GM18861 (cell line): Measurements from ENCODE around the gene ISG15.
"Not testable (repeated sequence)": the region's sequence is repeated elsewhere in the genome, so short reads cannot be mapped to it uniquely, and the experiment has no call there.

Experiments used
- ATAC-seq: cut with Tn5 transposase; IDR thresholded peaks from one replicate; pipeline ENCODE4 v1.9.1; 2021; ENCODE audit not compliant: unreplicated experiment

The ISG15 gene

DNA sequence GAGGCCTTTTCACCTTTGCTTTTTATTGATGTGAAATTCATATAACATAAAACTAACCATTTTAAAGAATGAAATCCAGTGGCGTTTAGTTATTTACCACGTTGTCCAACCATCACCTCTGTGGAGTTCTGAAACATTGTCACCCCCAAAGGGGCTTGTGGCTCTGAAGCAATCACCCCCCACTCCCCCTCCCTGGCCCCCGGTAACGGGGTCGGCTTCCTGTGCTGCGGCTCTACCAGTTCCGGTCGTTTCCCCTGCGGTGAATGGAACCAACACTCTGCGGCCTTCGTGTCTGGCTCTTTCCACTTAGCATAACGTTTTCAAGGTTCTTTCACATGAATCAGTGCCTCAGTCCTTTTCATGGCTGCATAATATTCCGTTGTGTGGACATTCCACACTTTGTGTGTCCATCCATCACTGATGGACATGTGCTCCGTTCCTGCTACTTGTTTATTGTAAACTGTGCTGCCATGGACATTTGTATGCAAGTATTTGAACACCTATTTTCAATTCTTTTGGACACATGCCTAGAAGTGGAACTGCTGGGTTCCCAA lies 1.8 kb upstream of the ISG15 start:
- no peak for ATAC-seq

DNA sequence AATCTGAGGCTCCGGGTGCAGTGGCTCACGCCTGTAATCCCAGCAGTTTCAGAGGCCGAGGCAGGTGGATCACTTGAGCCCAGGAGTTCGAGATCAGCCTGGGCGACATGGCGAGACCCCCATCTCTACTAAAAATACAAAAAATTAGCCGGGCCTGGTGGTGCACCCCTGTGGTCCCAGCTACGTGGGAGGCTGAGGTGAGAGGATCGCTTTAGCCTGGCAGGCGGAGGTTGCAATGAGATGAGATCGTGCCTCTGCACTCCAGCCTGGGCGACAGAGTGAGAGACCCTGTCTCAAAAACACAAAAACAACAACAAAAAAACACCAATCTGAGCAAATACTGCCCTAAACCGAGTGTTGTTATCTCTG lies 577 bp upstream of the ISG15 start:
- ATAC-seq = not testable (repeated sequence)

DNA sequence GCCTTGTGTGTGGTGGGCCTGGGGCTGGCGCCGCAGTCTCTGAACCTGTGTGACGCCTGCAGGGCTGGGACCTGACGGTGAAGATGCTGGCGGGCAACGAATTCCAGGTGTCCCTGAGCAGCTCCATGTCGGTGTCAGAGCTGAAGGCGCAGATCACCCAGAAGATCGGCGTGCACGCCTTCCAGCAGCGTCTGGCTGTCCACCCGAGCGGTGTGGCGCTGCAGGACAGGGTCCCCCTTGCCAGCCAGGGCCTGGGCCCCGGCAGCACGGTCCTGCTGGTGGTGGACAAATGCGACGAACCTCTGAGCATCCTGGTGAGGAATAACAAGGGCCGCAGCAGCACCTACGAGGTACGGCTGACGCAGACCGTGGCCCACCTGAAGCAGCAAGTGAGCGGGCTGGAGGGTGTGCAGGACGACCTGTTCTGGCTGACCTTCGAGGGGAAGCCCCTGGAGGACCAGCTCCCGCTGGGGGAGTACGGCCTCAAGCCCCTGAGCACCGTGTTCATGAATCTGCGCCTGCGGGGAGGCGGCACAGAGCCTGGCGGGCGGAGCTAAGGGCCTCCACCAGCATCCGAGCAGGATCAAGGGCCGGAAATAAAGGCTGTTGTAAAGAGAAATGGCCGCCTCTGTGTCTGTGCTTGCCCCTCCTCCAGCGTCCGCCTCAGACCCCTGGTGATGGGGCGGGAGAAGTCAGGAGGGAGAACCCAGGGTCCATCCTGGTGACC lies 788 bp downstream of the ISG15 start:
- ATAC-seq = no peak

DNA sequence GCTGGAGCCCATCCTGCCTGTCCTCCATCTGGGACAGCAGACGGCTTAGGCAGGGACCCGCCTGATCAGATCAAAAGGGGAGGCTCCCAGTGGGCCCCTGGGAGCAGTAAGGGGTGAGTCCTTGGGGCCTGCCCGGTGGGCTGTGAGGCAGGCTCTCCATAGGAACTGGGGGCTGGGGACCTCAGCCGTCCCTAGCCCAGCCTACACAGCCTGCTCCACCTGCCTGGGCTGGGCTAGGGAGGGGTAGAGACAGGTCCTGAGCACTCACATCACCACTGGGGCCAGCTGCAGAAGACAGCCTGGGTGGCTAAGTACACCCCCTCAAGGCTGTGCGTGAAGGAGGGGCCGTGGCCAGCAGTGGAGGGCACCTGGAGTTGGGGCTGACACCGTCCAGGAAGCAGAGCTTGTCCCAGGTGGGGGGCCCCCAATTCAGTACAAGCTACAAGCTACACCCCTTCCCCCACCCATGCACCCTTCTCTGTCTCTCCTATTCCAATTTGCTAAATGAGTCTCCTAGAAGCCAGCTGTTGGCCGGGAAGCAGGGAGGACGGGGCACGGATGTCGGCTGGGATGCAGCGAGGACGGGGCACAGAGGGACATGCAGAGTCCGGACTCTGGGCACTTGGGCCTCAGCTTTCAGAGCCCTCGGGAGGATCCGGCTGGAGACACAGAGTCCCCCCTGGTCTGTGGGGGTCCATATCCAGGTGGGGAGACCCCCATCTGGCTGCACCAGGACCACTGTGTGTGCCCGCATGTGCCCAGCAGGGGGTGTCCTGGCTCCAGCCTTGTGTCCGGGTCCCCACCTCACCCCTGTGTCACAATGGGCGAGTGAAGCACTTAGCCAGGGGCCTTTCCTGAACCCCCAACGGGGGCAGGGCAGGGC lies 1.7 kb downstream of the ISG15 start:
- no peak for ATAC-seq

DNA sequence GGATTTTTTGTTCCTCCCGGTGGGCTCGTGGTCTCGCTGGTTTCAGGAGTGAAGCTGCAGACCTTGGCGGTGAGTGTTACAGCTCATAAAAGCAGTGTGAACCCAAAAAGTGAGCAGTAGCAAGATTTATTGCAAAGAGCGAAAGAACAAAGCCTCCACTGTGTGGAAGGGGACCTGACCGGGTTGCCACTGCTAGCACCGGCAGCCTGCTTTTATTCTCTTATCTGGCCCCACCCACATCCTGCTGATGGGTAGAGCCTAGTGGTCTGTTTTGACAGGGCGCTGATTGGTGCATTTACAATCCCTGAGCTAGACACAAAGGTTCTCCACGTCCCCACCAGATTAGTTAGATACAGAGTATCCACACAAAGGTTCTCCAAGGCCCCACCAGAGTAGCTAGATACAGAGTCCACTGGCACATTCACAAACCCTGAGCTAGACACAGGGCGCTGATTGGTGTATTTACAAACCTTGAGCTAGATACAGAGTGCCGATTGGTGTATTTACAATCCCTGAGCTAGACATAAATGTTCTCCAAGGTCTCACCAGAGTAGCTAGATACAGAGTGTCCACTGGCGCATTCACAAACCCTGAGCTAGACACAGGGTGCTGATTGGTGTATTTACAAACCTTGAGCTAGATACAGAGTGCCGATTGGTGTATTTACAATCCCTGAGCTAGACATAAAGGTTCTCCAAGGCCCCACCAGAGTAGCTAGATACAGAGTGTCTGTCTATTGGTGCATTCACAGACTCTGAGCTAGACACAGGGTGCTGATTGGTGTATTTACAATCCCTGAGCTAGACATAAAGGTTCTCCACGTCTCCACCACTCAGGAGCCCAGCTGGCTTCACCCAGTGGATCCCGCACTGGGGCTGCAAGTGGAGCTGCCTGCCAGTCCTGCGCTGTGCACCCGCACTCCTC lies 4.4 kb downstream of the ISG15 start:
- not testable (repeated sequence) for ATAC-seq

DNA sequence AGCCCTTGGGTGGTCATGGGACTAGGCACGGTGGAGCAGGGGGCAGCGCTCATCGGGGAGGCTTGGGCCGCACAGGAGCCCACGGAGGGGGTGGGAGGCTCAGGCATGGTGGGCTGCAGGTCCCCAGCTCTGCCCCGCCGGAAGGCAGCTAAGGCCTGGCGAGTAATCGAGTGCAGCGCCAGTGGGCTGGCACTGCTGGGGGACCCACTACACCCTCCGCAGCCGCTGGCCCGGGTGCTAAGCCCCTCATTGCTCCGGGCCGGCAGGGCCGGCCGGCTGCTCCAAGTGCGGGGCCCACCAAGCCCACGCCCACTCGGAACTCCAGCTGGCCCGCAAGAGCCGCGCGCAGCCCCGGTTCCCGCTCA lies 5.0 kb downstream of the ISG15 start:
- ATAC-seq = not testable (repeated sequence)

DNA sequence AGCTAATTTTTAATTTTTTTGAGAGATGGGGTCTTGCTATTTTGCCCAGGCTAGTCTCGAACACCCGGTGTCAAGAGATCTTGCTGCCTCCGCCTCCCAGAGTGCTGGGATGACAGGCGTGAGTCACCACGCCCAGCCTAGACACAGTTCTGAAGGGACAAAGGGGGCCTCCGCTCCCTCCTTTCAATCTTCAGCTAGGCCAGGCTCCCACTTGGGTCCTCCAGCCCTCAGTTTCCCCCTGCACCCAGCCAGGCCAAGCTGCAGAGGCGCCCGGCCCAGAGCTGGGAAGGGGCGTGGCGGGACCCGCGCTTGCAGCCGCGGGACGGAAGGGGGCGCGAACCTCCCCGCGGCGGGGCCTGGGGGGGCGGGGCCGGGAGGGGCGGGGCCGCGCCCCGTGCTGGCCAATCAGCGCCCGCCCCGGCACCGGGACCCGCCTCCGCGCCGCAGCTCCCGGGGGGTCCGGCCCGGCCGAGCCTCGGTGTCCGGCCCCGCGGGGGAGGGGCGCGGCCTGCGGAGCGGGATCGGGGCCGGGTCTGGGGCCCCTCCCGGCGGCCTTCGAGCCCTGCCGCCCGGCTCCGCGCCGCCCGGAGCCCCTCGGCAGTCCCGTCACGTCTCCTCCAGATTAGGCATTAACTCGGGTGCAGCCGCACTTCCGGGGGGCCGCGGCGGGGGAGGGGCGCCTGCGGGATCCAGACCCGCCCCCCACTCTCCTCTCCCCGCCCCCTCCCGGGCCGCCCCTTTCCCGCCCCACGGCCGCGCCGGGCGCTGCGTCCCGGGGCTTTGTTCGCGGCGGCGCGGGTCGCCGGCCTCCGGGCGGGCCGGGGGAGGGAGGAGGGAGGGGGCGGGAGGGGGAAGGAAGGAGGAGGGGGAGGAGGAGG lies 6.1 kb downstream of the ISG15 start:
- ATAC-seq = peak; percentile 48

DNA sequence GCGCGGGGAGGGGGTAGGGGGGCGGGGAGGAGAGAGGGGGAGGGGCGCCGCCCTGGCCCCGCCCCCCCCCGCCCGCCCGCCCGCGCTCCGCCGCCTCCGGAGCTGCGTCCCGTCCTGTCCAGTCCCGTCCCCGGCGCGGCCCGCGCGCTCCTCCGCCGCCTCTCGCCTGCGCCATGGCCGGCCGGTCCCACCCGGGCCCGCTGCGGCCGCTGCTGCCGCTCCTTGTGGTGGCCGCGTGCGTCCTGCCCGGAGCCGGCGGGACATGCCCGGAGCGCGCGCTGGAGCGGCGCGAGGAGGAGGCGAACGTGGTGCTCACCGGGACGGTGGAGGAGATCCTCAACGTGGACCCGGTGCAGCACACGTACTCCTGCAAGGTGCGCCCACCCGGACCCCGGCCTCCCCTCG lies 6.7 kb downstream of the ISG15 start, which contains the start of gene AGRN:
TSS of gene AGRN (plus strand) at position 121 of the 405 bp plus-strand sequence. CDS start at position 174, 53 bp downstream.
- peak; percentile 34 for ATAC-seq

DNA sequence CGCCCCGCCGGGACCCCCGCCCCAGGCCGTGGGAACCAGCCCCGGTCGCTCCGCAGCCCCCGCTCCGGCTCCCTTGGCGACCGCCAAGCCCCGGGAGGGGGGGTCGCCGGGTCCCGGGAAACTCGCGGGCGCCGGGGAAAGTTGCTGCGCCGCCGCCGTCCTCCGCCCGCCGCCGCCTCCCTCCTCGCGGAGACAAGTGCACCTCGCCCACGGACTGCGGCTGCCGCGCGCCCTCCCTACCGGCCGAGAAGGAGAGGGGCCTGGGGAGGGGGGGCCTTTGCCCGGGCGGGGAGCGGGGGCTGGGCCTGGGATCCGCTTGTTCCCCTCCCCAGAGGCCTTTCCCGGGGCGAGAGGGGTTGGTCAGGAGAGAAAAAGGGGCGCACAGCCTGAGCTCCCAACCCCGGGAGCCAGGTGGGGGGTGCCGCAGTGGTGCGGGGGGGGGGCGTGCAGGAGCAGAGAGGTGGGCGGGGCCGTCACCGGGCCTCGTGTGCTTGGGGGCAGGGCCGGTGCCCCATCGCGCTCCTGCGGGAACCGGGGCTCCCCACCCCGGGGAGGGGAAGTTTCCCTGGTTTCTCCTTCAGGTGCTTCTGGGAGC lies 7.2 kb downstream of the ISG15 start:
- ATAC-seq = peak; percentile 8

DNA sequence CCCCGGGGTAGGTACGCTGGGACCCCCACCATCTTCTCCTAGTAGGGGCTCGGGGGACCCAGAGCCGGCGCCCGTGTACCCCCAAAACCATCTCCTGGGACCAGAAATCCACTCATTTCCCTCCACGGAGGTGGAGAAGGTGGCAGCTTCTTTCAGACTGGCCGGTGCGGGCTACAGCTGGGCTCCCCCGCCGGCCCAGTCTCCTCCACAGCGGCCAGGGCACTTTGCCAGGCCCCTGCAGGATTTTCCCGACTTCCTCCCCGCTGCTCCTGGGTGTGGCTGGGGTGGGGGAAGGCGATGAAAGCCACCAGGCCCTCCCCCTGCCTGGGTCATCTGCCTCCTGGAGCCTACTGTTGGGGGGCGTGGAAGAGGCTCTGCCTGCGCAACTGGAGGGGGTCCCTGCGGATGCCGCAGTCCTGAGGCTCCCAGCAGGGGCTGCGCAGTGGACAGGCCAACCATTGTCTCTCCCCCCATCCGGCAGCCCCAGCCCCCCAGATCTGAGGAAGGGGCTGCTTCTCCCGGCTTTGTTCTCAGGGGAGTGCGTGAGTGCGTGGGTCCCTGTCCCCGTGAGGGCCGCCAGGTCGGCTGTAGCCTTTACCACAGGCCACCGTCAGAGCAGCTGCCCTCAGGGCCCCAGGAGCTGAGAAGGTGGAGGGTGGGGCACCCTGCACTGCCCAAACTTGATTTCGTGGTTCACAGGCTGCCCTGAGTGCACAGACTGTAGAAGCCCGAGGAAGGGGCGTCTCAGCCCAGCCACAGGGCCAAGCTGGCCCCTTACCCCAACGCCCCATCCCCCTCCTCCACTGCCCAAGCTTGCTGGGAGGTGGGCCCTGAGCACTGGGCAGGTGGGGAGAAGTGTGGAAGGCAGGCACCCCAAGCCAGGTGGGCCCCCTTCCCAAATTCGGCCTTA lies 8.0 kb downstream of the ISG15 start:
- ATAC-seq = no peak

DNA sequence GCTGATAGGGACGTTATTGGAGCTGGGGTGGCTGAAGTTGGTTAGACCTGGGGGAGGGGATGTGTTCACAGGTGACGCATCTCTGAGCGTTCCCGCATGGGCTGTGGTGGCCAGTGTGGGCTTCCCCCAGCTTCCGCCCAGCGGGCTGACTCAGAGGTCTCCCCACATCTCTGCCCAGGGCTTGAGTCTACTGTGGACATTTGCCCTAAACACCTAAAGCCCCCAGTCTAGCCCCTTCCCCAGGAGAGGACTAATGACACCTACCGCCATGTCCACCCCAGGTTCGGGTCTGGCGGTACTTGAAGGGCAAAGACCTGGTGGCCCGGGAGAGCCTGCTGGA lies 8.6 kb downstream of the ISG15 start:
- no peak for ATAC-seq

DNA sequence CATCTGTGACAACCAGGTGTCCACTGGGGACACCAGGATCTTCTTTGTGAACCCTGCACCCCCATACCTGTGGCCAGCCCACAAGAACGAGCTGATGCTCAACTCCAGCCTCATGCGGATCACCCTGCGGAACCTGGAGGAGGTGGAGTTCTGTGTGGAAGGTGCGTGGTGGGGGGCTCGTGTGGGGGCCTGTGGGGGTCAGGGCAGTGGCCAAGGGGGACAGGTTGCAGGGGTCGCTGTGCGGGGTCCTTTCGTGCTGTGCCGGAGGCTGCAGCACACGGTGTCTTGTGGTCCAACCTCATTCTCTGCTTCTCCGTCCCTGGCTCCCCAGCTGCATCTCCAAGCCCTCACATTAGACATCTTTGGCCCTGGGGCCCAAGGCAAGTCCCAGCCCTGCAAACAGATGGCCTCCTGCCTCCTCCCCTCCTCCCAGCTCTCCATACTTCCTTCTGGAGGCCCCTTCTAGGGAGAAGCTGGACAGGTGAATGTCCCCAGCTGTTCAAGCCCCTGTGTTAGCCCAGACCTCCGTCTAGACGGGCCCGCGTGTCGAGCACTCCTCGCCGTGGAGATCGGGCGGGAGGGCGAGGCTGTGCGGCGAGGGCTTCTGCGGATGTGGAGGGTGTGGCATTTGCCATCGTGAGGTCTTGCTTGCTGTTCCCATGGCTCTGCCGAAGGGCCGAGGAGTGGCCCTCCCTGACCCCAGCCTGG lies 9.2 kb downstream of the ISG15 start:
- no peak for ATAC-seq

DNA sequence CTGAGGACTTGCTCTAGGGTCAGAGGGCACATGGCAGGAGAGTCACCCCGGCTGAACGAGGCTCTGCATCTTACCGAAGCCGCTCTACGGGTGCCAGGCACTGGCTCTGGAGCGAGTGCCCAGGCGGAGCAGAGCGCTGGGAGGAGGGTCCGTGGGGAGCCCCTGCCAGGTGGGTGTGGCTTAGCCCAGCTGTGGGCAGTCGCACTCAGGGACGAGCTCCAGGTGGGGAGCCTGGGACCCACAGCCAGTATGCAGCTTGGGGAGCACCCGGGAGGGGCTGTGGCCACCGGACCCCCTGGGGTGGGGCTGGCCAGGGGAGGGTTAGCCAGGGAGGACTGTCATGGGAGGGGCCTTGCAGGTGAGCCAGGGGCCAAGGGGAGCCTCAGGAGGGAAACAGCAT lies 10.4 kb downstream of the ISG15 start:
- ATAC-seq = no peak

DNA sequence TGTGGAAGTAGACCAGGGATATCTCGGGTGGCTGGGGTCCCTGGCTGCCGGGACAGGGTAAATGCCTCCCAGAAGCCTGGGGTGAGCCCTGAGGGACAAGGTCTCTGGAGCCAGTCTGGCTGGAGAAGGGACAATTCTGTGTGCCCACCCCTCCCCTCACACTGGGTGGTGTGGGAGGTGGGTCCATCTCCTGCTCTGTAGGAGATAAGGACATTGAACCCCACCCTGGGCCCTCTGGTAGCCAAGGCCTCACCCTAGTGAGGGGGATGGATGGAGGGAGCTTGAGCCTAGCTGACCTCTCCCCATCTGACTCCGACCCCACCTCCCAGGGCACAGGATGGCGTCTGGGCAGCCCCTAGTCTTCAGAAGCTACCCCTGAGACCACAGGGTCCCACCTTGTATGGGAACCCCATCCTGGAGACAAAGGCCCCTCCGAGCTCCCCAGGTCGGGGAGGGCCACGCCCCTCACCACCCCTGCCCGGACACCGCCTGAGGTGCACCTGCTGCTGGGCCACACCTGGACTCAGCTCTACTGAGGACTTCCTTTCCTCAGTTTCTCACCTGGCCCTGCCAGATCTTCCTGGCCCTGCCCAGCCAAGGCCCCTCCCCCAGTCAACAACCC lies 11.0 kb downstream of the ISG15 start:
- ATAC-seq = no peak

DNA sequence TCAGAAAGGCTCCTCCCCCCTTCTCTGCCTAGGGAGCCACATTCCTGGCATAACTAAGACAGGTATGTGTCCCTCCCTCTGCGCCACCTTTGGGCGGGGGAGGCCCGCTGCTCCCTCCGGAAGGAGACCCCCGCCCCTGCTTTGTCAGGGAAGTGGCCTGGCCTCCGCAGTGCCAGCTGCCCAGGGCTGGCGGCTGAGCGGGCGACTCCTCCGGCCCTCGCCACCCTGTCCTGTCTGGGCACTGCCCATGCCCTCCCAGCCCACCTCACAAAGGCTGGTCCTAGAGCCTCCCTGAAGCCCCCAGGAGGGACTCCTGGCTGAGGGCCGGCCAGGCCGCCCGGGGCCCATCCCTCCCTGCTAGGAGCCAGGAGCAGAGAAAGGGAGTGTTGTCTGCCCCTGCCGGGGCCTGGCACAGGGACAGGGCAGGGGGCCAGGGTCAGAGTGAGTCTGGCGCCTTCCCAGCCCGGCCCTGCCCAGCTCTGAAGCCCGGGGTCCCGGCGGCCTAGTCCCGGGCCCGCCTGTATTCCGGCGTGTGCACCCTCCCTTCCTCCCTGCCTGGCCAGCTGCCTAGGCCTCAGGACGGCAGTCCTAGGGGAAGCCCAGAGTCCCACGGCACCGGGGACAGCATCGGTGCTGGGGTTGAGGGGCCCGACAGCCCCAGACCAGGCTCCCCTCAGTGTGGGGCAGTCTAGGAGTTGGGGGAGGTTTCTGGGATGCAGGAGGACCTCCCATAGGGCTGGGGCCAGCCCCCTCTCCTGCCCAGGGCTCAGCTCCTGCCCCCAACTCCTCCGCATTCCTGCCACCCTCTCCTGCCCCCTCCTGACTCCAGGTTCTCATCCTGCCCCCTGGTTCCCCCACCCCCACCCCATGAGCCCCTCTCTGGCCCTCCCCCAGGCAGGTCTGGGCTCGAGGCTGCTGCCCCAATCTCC lies 11.7 kb downstream of the ISG15 start:
- ATAC-seq = no peak

DNA sequence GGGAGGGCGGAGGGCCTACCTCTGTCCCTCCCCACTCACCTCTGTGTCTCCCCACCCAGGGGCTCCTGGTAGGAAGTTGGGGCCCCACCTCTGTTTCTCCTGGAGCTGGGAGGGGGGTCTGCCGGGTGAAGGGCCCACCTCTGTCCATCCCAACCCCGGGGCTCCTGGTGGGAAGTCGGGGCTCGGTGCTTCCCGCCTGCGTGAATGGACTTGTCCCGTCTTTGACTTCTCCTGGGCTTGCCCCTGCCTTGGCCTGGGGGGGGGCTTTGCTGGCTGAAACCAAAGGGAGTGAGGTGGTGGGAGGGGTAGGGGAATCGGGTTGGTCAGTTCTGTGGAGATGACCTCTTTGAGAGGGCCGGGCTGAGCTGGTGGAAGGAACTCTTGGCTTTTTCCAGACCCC lies 12.4 kb downstream of the ISG15 start:
- no peak for ATAC-seq
